GM12878 (cell line): ENCODE data around the gene BORCS8. TPM values are rescaled to one million over a fixed set of nuclear protein-coding genes. Genes with fewer than 3 reads are reported as not detected.

Source experiments
- ATAC-seq: fragments of 200-7000 bp; cut with Tn5 transposase; 3 replicates; pipeline ENCODE4 v1.9.1; 2020; ENCODE audit warnings: mild to moderate bottlenecking, moderate library complexity
- BruUV-seq: library from RNA; stranded (reverse); fragments of 400-500 nt; replicated peaks from 2 replicates; lab custom pipeline; 2021; lab: Mats Ljungman, UMichigan
- CTCF ChIA-PET: fragments of 300-600 bp; sonication (Branson Sonifier 250); formaldehyde crosslinking; extraction: SDS; loops from one replicate; lab custom pipeline; 2021; ENCODE audit warnings: inconsistent platforms; lab: Yijun Ruan, JAX
- POLR2A ChIA-PET: fragments of 350-600 bp; formaldehyde crosslinking; extraction: SDS; loops from one replicate; lab custom pipeline; 2021; ENCODE audit warnings: inconsistent platforms; lab: Charles Lee
- RAD21 ChIA-PET: fragments of 300-600 bp; sonication (Branson Sonifier 250); formaldehyde crosslinking; loops from one replicate; lab custom pipeline; 2023; ENCODE audit warnings: antibody characterized with exemption; ENCODE audit not compliant: unreplicated experiment; lab: Charles Lee
- SMC1A ChIA-PET: fragments of 300-600 bp; sonication (Branson Sonifier 250); formaldehyde crosslinking; loops from one replicate; lab custom pipeline; 2023; ENCODE audit not compliant: unreplicated experiment, uncharacterized antibody; lab: Charles Lee
- DNase-seq: peaks from one replicate; pipeline ENCODE4 v3.0.0-alpha.2; 2011; ENCODE audit warnings: low read depth, low spot score
- FAIRE-seq: peaks from 3 replicates; lab custom pipeline; 2011; peaks lifted over from hg19 to GRCh38; lab: Jason Lieb, UNC
- H2AFZ ChIP-seq: 2 replicates; pipeline ENCODE4 v1.6.0; 2011; ENCODE audit warnings: low read depth, low read length, control low read depth; ENCODE audit not compliant: control insufficient read depth
- H3K27ac ChIP-seq: 2 replicates; pipeline ENCODE4 v1.5.1; 2011; ENCODE audit warnings: control low read depth; ENCODE audit not compliant: control insufficient read depth, insufficient read depth
- H3K27me3 ChIP-seq, 2 experiments: replicated peaks in 1 of 2; 2 replicates each; pipeline versions ENCODE4 v1.6.0 to v1.6.1; 2011; ENCODE audit warnings: low read length in 1 of 2; ENCODE audit not compliant: control insufficient read depth in 2 of 2, insufficient read depth in 2 of 2
- H3K36me3 ChIP-seq, 2 experiments: 2 replicates each; pipeline ENCODE4 v1.5.1; 2011; ENCODE audit warnings: low read length in 1 of 2; ENCODE audit not compliant: control insufficient read depth in 2 of 2, insufficient read depth in 2 of 2
- H3K4me1 ChIP-seq: 2 replicates; pipeline ENCODE4 v1.6.1; 2011; ENCODE audit warnings: mild to moderate bottlenecking, low read length, moderate library complexity, mixed read lengths; ENCODE audit not compliant: control insufficient read depth, insufficient read depth
- H3K4me2 ChIP-seq: 2 replicates; pipeline ENCODE4 v1.6.0; 2011; ENCODE audit warnings: control low read depth; ENCODE audit not compliant: control insufficient read depth, insufficient read depth
- H3K4me3 ChIP-seq: fragments of 200-600 bp; sonication (generic); 2 replicates; pipeline ENCODE4 v1.5.1; 2016
- H3K79me2 ChIP-seq: 2 replicates; pipeline ENCODE4 v1.6.0; 2011; ENCODE audit warnings: low read length; ENCODE audit not compliant: control insufficient read depth, insufficient read depth
- H3K9ac ChIP-seq: 2 replicates; pipeline ENCODE4 v1.8.0; 2011; ENCODE audit warnings: low read length, control low read depth, mixed read lengths; ENCODE audit not compliant: control insufficient read depth, insufficient read depth
- H3K9me3 ChIP-seq: replicated peaks from 3 replicates; pipeline ENCODE4 v1.5.1; 2011; ENCODE audit warnings: mild to moderate bottlenecking, low read length; ENCODE audit not compliant: control insufficient read depth, insufficient read depth
- H4K20me1 ChIP-seq: 2 replicates; pipeline ENCODE4 v1.6.0; 2011; ENCODE audit not compliant: control insufficient read depth, insufficient read depth
- ATF2 ChIP-seq: IDR thresholded peaks from 2 replicates; pipeline ENCODE4 v1.6.1; 2012; ENCODE audit warnings: low read length, inconsistent platforms
- WGBS: methylation state at CpG from one replicate; pipeline ENCODE4 v1.1.6; 2016; ENCODE audit warnings: low lambda C conversion rate; ENCODE audit not compliant: insufficient replicate concordance, insufficient coverage; ENCODE audit errors: missing lambda C conversion rate; 5-methylcytosine and 5-hydroxymethylcytosine counted together
- in situ Hi-C: fragments of 300-500 bp; cut with MboI; formaldehyde crosslinking; loops from 9 replicates; pipeline ENCODE4 v1.14.3; 2018; ENCODE audit warnings: mixed read lengths
- intact Hi-C: fragments of 100-400 bp; cut with micrococcal nuclease; formaldehyde crosslinking; loops from one replicate; pipeline ENCODE4 v1.14.2; 2022; ENCODE audit not compliant: unreplicated experiment
- polyA plus RNA-seq, 11 experiments: library from polyadenylated mRNA; depleted of rRNA in 4 of 11; unstranded in 6 of 11; stranded (reverse) in 5 of 11; fragments of >200 nt; fragmentation: Nextera tagmentation in 4 of 11; fragmentation: Illumina TruSeq in 1 of 11; extraction: Ambion mirVana in 4 of 11; extraction: Trizol in 1 of 11; gene quantifications; 1 replicate in 1 of 11; 2 replicates in 10 of 11; pipeline versions ENCODE4 v1.2.1 to v1.2.3, GENCODE V29; 2011 to 2016; ENCODE audit warnings: inconsistent platforms in 2 of 11, missing spikeins in 2 of 11, low read depth in 1 of 11
- total RNA-seq, 4 experiments: library from RNA; depleted of rRNA in 3 of 4; stranded (reverse); fragments of >200 nt in 3 of 4; fragmentation: Illumina TruSeq in 1 of 4; extraction: Trizol in 1 of 4; gene quantifications; 2 replicates each; pipeline versions ENCODE4 v1.2.1 to v1.2.3, GENCODE V29; 2013 to 2021
- TF ChIP-seq, protein P1 (sequence below): fragments of 450-650 bp; IDR thresholded peaks from 2 replicates; pipeline ENCODE4 v1.6.1; 2016; ENCODE audit warnings: mild to moderate bottlenecking

Gene BORCS8
- total and polyA plus RNA-seq, 10 of the 15 experiments (the other 5 are each of a cell fraction or from before 2014, with no cell fraction given), result 3.7 to 40.3 (median 23.4) TPM

DNA sequence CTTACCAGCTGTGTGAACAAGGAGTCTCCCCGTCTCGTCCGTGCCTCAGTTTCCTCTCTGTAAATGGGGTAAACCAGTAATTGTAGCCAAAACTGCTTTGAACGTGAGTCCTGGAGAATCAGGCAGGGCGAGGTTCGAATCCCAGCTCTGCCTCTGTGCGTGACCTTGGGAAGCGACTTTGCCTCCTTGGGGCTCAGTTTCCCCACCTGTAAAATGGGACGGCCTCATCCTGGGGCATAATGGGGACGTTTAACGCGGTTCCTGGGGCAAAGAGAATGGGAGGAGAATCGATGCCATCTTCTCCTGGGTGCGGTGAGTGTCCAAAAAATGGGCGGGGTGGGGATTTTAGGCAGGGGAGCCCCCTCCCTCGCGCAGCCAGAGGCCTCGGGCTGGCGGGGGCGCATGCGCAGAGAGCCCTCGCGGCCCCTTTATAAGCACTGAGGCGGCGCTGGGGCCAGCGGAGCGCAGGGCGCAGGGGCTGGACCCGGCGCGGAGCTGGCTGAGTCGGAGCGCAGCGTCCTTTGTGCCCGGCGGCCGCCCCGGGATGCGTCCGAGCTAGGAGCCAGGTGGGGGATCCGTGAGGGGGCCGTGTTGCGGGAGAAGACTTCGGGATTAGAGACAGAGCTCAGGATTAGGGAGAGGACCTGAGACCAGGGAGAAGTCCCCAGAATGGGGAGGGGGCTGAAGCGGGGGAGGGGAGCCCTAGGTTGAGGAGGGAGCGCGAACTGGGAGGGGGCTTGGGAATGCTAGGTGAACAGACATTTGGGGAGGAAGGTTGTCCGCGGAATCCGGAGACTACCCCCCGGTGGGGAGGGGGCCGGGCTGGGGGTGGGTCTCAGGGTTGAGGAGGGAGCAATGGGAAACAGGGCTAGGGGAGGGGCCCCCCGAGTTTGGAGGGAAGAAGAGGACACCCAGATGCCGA, 19.8 kb upstream of the BORCS8 start, which contains the start of gene NCAN:
NCAN (plus strand) TSS at position 460 of the 922 bp plus-strand sequence. CDS start 4,996 bp downstream, outside the sequence.
- H3K4me3 ChIP-seq, result no peak within 1 kb of the TSS
- SMC1A ChIA-PET, result no interaction called here
- no peak for TF ChIP-seq ATF2
- TF ChIP-seq, protein P1, sequence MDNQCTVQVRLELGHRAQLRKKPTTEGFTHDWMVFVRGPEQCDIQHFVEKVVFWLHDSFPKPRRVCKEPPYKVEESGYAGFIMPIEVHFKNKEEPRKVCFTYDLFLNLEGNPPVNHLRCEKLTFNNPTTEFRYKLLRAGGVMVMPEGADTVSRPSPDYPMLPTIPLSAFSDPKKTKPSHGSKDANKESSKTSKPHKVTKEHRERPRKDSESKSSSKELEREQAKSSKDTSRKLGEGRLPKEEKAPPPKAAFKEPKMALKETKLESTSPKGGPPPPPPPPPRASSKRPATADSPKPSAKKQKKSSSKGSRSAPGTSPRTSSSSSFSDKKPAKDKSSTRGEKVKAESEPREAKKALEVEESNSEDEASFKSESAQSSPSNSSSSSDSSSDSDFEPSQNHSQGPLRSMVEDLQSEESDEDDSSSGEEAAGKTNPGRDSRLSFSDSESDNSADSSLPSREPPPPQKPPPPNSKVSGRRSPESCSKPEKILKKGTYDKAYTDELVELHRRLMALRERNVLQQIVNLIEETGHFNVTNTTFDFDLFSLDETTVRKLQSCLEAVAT, result no peak
- CTCF ChIA-PET, result no interaction called here
- BruUV-seq, result no TSS peak
- H3K27ac ChIP-seq, result no peak within 1 kb of the TSS
- in situ Hi-C loops, result no loop called here
- RAD21 ChIA-PET, result no interaction called here
- H4K20me1 ChIP-seq, result no peaks in the 10 kb centered on the region
- intact Hi-C loops, result no loop called here
- ATAC-seq, result no peak
- H3K9me3 ChIP-seq, result no peaks in the 10 kb centered on the region
- WGBS, result 15% methylated on average over 45 of the region's 54 CpGs
- no peak for DNase-seq
- no peak within 1 kb of the TSS for H3K4me2 ChIP-seq
- no peak within 1 kb of the TSS for H2AFZ ChIP-seq
- no peak within 1 kb of the TSS for H3K9ac ChIP-seq
- FAIRE-seq, result no peak
- H3K79me2 ChIP-seq, result no peaks in the 10 kb centered on the region
- peaks cover 0 to 2% of the 10 kb centered on the region in 2 experiments; a peak in 1 of 4 replicates for H3K27me3 ChIP-seq
- peaks cover 13% of the 10 kb centered on the region; the same call in 1 of the 2 replicates for H3K4me1 ChIP-seq
- no peaks in the 10 kb centered on the region for H3K36me3 ChIP-seq
- POLR2A ChIA-PET, result no interaction called here
